ENCODE data around the gene ATXN2L. TPM values are rescaled to one million over a fixed set of nuclear protein-coding genes. Genes with fewer than 3 reads are reported as not detected.
A peak's percentile ranks its signal among the peaks of the same experiment; 100 is the strongest.

Gene ATXN2L
- total and polyA plus RNA-seq, 2 of the 13 experiments (the other 11 are each of a cell fraction or from before 2014, with no cell fraction given), result 40.8 to 55.1 TPM

- Histone ChIP-seq H3K27me3 (ENCODE audit: control insufficient read depth in 1 of 2, insufficient read depth in 2 of 2, low read length in 2 of 2) (no peaks in the 10 kb centered on the region; a peak in 1 of 5 replicates), H3K4me2 (ENCODE audit: low read depth, low read length) (peak overlapping the region; percentile 96), H3K79me2 (ENCODE audit: insufficient read depth, low read length) (peaks cover 32% of the 10 kb centered on the region), H3K36me3 (replicated peaks in 1 of 2; ENCODE audit: control insufficient read depth in 1 of 2, insufficient read depth in 2 of 2, low read length in 2 of 2) (peaks cover 19 to 28% of the 10 kb centered on the region in 2 experiments), H3K4me3 (replicated peaks in 1 of 3; ENCODE audit: insufficient read depth in 1 of 3, low read depth in 2 of 3, low read length in 3 of 3) (peak overlapping the region; percentile 85 to 98 (median 95)), H3K9me3 (ENCODE audit: low read length) (no peaks in the 10 kb centered on the region), H3K9ac (ENCODE audit: insufficient read depth, low read depth, low read length) (peak overlapping the region; percentile 100), H3K27ac (ENCODE audit: extremely low read length, insufficient read depth, low read length) (peak overlapping the region; percentile 99), H3K4me1 (ENCODE audit: insufficient read depth, low read length) (peaks cover 36% of the 10 kb centered on the region), H4K20me1 (ENCODE audit: insufficient read depth, low read length) (no peaks in the 10 kb centered on the region), H2AFZ (ENCODE audit: low read length) (no peak overlapping the region)
- ATAC-seq, result no peak
- intact Hi-C loops (cut with micrococcal nuclease; ENCODE audit: unreplicated experiment), result no loop called here
- peak; percentile 4 for FAIRE-seq
- CTCF ChIA-PET (ENCODE audit: low intra/inter-chr PET ratio, low total read pairs), result interaction anchor here (1.3 kb wide), 1 partner anchor 81 kb away, joined by 3 read pairs; no protein-coding TSS in a partner anchor
- 47% methylated on average over 12 of the region's 12 CpGs for WGBS (ENCODE audit: low lambda C conversion rate)
- TSS peak; percentile 66 for BruUV-seq (replicated peaks)
- POLR2A ChIA-PET, result interaction anchor here (0.6 to 6.9 kb wide), 15 partner anchors 9 to 86 kb away, joined by 3 to 104 read pairs (median 14); partner anchors contain the start of genes ATXN2L, NFATC2IP, RABEP2 and TUFM
- no peak for DNase-seq (ENCODE audit: low spot score)
- in situ Hi-C loops (cut with HindIII; ENCODE audit: extremely low pct_ligation_motif_present, low pct_unique_long_range_greater_than_20kb), result loop anchor here (5.0 kb wide), 1 partner anchor 72 kb away; no protein-coding TSS in a partner anchor
- peak; percentile 47 for TF ChIP-seq AGO2 (optimal IDR thresholded peaks at IDR 0.05; ENCODE audit: low read depth, low read length)
- TF ChIP-seq FOXP1 (IDR thresholded peaks at IDR 0.05), result no peak
- 0 out of 2 replicates have a peak, but pooled peaks have one; percentile 28 for TF ChIP-seq FOXP1 (CRISPR knock-in tag; IDR thresholded peaks at IDR 0.05)
- peak; percentile 35; the same call in 1 of the 2 replicates for TF ChIP-seq PAWR (CRISPR knock-in tag; IDR thresholded peaks at IDR 0.05; ENCODE audit: borderline replicate concordance)
- 0 out of 2 replicates have a peak, but pooled peaks have one; percentile 7 for TF ChIP-seq ZNF446 (CRISPR knock-in tag; IDR thresholded peaks at IDR 0.05)
- 0 out of 2 replicates have a peak, but pooled peaks have one; percentile 34 for TF ChIP-seq ZNF230 (CRISPR knock-in tag; IDR thresholded peaks at IDR 0.05)
- TF ChIP-seq ZFY (CRISPR knock-in tag; IDR thresholded peaks at IDR 0.05), result 0 out of 2 replicates have a peak, but pooled peaks have one; percentile 22
- TF ChIP-seq ZIK1 (CRISPR knock-in tag; IDR thresholded peaks at IDR 0.05; ENCODE audit: borderline replicate concordance, low read depth), result no peak
- 0 out of 2 replicates have a peak, but pooled peaks have one; percentile 10 for TF ChIP-seq ZNF646 (CRISPR knock-in tag; IDR thresholded peaks at IDR 0.05)
- TF ChIP-seq, protein P1, sequence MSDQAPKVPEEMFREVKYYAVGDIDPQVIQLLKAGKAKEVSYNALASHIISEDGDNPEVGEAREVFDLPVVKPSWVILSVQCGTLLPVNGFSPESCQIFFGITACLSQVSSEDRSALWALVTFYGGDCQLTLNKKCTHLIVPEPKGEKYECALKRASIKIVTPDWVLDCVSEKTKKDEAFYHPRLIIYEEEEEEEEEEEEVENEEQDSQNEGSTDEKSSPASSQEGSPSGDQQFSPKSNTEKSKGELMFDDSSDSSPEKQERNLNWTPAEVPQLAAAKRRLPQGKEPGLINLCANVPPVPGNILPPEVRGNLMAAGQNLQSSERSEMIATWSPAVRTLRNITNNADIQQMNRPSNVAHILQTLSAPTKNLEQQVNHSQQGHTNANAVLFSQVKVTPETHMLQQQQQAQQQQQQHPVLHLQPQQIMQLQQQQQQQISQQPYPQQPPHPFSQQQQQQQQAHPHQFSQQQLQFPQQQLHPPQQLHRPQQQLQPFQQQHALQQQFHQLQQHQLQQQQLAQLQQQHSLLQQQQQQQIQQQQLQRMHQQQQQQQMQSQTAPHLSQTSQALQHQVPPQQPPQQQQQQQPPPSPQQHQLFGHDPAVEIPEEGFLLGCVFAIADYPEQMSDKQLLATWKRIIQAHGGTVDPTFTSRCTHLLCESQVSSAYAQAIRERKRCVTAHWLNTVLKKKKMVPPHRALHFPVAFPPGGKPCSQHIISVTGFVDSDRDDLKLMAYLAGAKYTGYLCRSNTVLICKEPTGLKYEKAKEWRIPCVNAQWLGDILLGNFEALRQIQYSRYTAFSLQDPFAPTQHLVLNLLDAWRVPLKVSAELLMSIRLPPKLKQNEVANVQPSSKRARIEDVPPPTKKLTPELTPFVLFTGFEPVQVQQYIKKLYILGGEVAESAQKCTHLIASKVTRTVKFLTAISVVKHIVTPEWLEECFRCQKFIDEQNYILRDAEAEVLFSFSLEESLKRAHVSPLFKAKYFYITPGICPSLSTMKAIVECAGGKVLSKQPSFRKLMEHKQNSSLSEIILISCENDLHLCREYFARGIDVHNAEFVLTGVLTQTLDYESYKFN (CRISPR knock-in tag; conservative IDR thresholded peaks at IDR 0.05), result peak; percentile 25
Measured at GRCh38 chr16:28865001-28865688, 42.3 kb downstream of the ATXN2L start.
